ENCODE results near the gene MRFAP1L1.
"Not testable (repeated sequence)": the region's sequence is repeated elsewhere in the genome, so short reads cannot be mapped to it uniquely, and the experiment has no call there.

The MRFAP1L1 gene

GRCh38 chr4:6733358-6734164, 23.9 kb upstream of the MRFAP1L1 start:
- DNase-seq = no peak

GRCh38 chr4:6732441-6733357, 23.0 kb upstream of the MRFAP1L1 start:
- DNase-seq = no peak

- no peak for DNase-seq
These were observed 22.1 kb upstream of the MRFAP1L1 start for GRCh38 chr4:6731780-6732179.

- no peak for DNase-seq
These were observed 21.6 kb upstream of the MRFAP1L1 start for GRCh38 chr4:6731318-6731675.

- no peak for DNase-seq
These were observed 21.1 kb upstream of the MRFAP1L1 start for GRCh38 chr4:6730603-6731317.

- no peak for DNase-seq
These were observed 18.8 kb upstream of the MRFAP1L1 start for GRCh38 chr4:6728320-6729029.

- DNase-seq = no peak
These were observed 18.2 kb upstream of the MRFAP1L1 start for GRCh38 chr4:6727943-6728250.

- DNase-seq = no peak
These were observed 17.6 kb upstream of the MRFAP1L1 start for GRCh38 chr4:6727081-6727942.

- DNase-seq = not testable (repeated sequence)
These were observed 15.8 kb upstream of the MRFAP1L1 start for GRCh38 chr4:6725427-6725961.

- no peak for DNase-seq
These were observed 14.9 kb upstream of the MRFAP1L1 start for GRCh38 chr4:6724421-6725111.

GRCh38 chr4:6723851-6724250, 14.2 kb upstream of the MRFAP1L1 start:
- no peak for DNase-seq

- no peak for DNase-seq
These were observed 13.2 kb upstream of the MRFAP1L1 start for GRCh38 chr4:6722891-6723290.

GRCh38 chr4:6721121-6721520, 11.5 kb upstream of the MRFAP1L1 start:
- no peak for DNase-seq

GRCh38 chr4:6720202-6720699, 10.6 kb upstream of the MRFAP1L1 start:
- DNase-seq = peak; percentile 78

- no peak for DNase-seq
These were observed 10.0 kb upstream of the MRFAP1L1 start for GRCh38 chr4:6719611-6720179.

- no peak for DNase-seq
These were observed 9.4 kb upstream of the MRFAP1L1 start for GRCh38 chr4:6718932-6719610.

- no peak for DNase-seq
These were observed 7.4 kb upstream of the MRFAP1L1 start for GRCh38 chr4:6716958-6717655.

GRCh38 chr4:6716018-6716911, 6.6 kb upstream of the MRFAP1L1 start, which contains the start of gene BLOC1S4:
TSS of gene BLOC1S4 (plus strand) at chr4:6716174. CDS start at chr4:6716210, 36 bp downstream.
- DNase-seq = peak; percentile 84

Measured in NK-92 treated with Interleukin-12 subunit alpha and Interleukin-12 subunit beta, amount 100 ng/mL, for 24 hours (cell line).